HG03442 (cell line): ENCODE measurements around the gene HUWE1.
A peak's percentile ranks its signal among the peaks of the same experiment; 100 is the strongest.
"Not testable (repeated sequence)": the region's sequence is repeated elsewhere in the genome, so short reads cannot be mapped to it uniquely, and the experiment has no call there.

Experiments used
- ATAC-seq: cut with Tn5 transposase; IDR thresholded peaks from one replicate; pipeline ENCODE4 v1.9.1; 2021; ENCODE audit warnings: mild to moderate bottlenecking, moderate library complexity; ENCODE audit not compliant: unreplicated experiment

Gene HUWE1

GRCh38 chrX:53686151-53686885 is at the start of gene HUWE1:
TSS of gene HUWE1 (minus strand) at chrX:53686719. CDS start at chrX:53654107, 32,612 bp downstream.
- ATAC-seq = peak; percentile 34

DNA sequence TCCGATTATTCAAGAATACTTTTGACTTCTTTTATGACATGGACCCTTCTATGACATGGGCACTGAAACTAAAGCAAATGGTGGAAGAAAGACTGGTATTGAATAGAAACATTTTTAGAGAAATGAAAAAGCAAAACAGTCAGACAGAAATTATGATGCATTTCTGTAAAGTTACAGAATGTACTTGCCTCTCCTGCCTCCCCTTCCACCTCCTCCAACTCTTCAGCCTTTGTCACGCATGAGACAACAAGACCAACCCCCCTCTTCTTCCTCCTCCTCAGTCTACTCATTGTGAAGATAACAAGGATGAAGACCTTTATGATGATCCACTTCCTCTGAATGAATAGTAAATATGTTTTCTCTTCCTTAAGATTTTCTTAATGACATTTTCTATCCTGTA is 46.3 kb upstream of the HUWE1 start:
- ATAC-seq = peak; percentile 57

GRCh38 chrX:53729751-53730150 is 43.2 kb upstream of the HUWE1 start:
- no peak for ATAC-seq

GRCh38 chrX:53728506-53728905 is 42.0 kb upstream of the HUWE1 start:
- no peak for ATAC-seq

DNA sequence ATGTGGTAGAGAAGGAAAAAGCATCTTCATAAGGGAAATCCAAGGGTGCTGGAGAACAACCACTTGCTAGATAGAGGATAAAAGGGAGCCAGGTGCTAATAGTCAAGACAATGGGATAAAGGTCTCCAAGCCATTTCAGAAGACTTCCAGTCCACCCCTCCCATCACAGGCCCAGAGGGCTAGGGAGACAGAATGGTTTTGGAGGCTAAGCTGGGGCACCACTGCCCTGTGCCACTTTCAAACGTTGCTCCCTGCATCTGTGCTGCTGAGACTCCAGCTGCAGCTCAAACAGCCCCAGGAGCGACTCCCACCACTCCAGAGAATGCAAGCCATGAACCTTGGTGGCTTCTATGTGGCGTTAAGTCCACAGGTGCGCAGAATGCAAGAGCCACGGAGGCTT is 38.4 kb upstream of the HUWE1 start:
- ATAC-seq = no peak

GRCh38 chrX:53723381-53723780 is 36.9 kb upstream of the HUWE1 start:
- no peak for ATAC-seq

DNA sequence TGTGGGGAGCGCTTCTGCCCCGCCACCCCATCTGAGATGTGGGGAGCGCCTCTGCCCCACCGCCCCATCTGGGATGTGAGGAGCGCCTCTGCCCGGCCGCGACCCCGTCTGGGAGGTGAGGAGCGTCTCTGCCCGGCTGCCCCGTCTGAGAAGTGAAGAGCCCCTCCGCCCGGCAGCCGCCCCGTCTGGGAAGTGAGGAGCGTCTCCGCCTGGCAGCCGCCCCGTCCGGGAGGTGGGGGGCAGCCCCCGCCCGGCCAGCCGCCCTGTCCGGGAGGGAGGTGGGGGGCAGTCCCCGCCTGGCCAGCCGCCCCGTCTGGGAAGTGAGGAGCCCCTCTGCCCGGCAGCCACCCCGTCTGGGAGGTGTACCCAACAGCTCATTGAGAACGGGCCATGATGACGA is 35.1 kb upstream of the HUWE1 start:
- not testable (repeated sequence) for ATAC-seq

DNA sequence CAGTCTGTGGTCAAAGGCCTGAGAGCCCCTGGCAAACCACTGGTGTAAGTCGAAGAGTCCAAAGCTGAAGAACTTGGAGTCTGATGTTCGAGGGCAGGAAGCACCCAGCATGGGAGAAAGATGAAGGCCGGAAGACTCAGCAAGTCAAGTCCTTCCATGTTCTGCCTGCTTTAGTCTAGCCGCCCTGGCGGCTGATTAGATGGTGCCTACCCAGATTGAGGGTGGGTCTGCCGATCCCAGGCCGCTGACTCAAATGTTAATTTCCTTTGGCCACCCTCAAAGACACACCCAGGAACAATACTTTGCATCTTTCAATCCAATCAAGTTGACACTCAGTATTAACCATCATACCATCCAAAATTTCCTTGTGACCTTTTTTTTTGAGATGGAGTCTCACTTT is 33.1 kb upstream of the HUWE1 start:
- ATAC-seq = not testable (repeated sequence)

DNA sequence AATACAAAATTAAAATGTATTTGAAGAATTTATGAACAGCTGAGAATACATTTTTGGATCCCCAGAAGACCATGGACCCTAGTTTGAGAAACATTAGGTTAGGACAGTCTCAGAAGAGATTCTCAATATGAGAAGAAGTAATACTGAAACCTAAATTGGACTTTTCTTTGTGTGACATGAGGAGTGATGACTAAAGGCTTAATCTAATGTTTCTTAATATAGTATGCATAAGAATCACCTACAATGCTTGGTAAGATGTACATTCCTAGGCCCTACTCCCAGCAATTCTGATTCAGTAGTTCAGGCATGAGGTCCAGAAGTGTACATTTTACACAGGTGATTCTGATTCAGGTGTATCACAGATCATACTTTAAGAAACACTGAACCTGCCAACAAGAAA is 31.6 kb upstream of the HUWE1 start:
- peak; percentile 26 for ATAC-seq

DNA sequence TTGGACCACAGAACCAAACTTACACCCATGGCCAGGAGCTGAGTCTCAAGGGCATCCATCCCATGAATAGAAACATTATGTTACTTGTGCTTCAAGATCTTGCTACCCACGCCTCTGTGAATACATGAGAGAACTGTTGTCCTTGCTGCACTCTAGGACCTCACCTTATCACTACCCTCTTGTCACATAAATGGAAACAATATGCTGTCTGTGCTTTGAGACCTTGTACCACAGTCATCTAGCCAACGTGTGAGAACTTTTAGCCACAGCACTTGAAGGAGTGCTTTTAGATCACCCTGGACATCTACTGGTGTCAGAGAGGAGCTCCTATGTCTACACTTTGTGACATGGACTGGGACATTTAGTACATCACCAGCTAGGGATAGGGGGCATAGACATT is 30.7 kb upstream of the HUWE1 start:
- no peak for ATAC-seq

GRCh38 chrX:53716328-53717088 is 30.0 kb upstream of the HUWE1 start:
- ATAC-seq = no peak

GRCh38 chrX:53715346-53715924 is 28.9 kb upstream of the HUWE1 start:
- ATAC-seq = peak; percentile 1

DNA sequence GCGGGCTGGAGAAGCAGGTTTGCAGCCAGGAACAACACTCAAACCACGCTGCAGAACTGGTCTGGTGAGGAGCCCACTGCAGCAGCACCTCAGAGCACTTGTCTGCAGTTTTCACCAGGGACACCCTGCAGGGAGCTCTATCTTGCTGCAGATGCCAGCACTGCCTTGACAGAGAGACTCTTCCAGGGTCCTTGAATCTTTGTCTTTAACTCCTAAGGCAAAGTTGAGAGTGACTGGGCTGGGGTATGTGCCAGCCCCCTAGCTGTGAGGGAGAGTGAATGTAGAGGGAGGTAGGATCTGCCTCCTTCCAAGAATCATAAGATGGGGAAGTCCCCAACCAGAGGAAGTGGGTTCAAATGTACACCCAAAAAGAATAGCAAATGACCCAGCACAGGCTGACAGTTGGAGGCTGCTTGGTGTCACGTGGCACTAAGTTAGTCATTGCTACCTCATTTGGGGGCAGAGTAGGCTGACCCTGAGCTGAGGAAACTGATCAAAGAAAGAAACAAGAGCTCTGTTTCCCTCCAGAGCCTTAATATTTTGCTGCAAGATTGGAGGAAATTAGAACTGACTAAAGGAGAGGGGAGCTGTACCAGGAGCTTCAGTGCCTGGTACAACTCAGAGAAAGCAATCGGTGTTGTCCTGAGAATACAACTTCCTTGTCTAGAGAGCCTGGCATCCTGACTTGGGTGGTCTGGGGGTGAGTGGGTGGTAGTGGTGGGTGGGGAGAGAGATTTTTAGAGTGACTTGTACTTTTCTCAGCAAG is 28.2 kb upstream of the HUWE1 start:
- peak; percentile 78 for ATAC-seq

- no peak for ATAC-seq
Observed at GRCh38 chrX:53713987-53714579, 27.6 kb upstream of the HUWE1 start.

DNA sequence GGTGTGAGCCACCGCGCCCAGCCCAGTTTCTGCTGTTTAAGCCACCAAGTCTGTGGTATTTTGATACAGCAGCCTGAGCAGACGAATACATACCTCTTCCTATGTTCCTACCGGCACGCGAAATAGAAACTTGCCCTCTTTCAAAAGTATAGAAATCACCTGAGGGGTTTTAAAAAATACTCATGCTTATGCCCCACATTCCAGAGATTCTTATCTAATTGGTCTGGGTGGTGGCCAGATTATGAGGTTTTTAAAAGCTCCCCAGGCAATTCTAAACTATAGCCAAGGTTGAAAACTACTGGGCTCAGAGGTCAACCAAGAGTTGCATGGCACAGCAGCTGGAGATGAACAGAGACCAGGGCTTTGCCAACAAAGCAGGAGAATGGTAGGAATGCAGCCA is 24.9 kb upstream of the HUWE1 start:
- no peak for ATAC-seq

DNA sequence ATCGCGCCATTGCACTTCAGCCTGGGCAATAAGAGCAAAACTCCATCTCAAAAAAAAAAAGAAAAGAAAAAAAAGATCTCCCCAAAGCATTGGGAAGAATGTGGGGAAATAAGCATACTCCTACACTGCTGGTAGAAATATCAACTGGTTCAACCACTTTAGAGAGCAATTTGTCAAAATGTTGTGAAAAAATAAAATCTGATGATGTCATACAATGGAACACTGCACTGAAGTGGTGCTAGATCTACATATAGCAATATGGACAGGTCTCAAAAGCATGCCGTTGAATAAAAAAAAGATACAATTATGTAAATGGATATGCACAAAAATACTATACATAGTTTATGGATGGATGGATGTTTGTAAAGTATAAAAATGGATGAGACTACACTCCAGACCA is 18.3 kb upstream of the HUWE1 start:
- no peak for ATAC-seq

DNA sequence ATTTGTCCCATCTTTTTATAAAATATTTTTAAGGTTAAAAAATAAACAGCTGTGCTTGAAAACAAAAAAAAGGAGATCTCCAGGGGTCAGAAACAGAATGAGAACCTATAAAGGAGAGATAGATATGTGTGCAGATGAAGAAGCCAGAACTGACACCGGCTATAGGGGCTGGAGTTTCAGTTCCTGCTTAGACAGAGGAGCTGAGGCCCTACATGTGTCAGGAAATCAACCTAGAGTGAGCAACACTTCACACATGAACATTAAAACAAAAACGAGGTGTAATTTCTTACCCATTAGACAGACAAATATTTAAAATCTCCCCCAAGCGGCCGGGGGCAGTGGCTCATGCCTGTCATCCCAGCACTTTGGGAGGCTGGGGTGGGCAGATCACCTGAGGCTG is 17.8 kb upstream of the HUWE1 start:
- peak; percentile 53 for ATAC-seq

DNA sequence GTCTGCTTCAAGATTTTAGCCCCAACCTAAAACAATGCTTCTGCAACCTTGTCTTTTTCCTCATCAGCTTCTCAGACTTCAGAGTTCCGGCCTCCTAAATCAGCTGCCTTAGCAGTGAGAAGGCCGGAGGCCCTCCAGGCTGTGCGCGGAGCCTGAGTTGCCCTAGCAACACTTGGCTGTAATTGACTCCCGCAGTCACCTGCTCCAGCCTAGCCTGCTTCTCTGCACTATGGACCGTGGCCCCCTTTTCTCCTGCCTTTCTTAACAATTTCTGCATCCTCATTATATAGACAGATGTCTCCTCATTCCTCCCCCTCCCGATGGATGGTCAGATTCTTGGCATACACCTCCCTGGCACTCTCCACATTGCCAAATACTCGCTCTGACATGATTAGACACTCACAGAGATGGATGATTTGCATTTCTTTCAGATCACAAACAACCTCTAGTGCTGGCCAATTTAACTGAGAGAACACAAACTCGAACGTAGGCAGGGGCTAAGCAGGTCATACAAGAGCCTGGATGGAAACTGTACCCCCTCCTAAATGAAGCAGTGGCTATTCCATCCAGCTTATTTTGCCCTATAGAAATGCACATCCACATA is 9.5 kb upstream of the HUWE1 start:
- no peak for ATAC-seq

- no peak for ATAC-seq
Observed at GRCh38 chrX:53694642-53695041, 8.1 kb upstream of the HUWE1 start.

DNA sequence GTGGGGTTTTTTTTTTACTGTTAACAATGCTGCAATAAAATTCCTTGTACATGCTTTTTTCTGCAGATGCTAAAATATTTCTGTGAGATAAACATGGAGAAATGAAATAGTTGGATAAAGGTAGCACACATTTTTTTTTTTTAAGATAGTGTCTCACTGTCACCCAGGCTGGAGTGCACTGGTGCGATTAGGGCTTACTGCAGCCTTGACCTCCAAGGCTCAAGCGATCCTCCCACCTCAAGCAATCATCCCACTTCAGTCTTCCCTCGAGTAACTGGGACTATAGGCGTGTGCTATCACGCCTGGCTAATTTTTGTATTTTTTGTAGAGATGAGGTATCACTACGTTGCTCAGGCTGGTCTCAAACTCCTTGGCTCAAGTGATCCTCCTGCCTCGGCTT is 1.8 kb upstream of the HUWE1 start:
- ATAC-seq = no peak

- ATAC-seq = no peak
Observed at GRCh38 chrX:53685711-53686110, 808 bp downstream of the HUWE1 start.
